H1 (cell line): ENCODE data around the gene ALK. TPM values are rescaled to one million over a fixed set of nuclear protein-coding genes. Genes with fewer than 3 reads are reported as not detected.

Experiments
- CTCF ChIA-PET: fragments of 300-600 bp; sonication (Branson Sonifier 250); formaldehyde crosslinking; loops from one replicate; lab custom pipeline; 2021; ENCODE audit not compliant: partially characterized antibody; lab: Charles Lee
- POLR2A ChIA-PET: fragments of 300-600 bp; sonication (Branson Sonifier 250); formaldehyde crosslinking; loops from one replicate; lab custom pipeline; 2021; ENCODE audit warnings: inconsistent platforms; ENCODE audit not compliant: partially characterized antibody; lab: Charles Lee
- DNase-seq, 2 experiments: peaks; one replicate each; pipeline versions ENCODE4 v3.0.0 to v3.0.0-alpha.2; 2010 to 2022; ENCODE audit warnings: low spot score in 2 of 2, low read depth in 1 of 2, mixed read lengths in 1 of 2
- FAIRE-seq: peaks from 2 replicates; lab custom pipeline; 2011; peaks lifted over from hg19 to GRCh38; lab: Jason Lieb, UNC
- H2AFZ ChIP-seq: 2 replicates; pipeline ENCODE4 v1.8.1; 2012; ENCODE audit warnings: low read length, inconsistent platforms
- H2AK5ac ChIP-seq: 2 replicates; pipeline ENCODE4 v1.6.1; 2013; ENCODE audit warnings: low read depth, low read length
- H2BK120ac ChIP-seq: replicated peaks from 2 replicates; pipeline ENCODE3; 2013; ENCODE audit warnings: low read depth, low read length, inconsistent platforms
- H2BK12ac ChIP-seq: 2 replicates; pipeline ENCODE4 v1.6.1; 2013; ENCODE audit warnings: low read depth, low read length
- H2BK15ac ChIP-seq: 2 replicates; pipeline ENCODE4 v1.6.1; 2013; ENCODE audit warnings: low read length
- H2BK20ac ChIP-seq: 2 replicates; pipeline ENCODE4 v1.6.1; 2013; ENCODE audit warnings: low read length
- H2BK5ac ChIP-seq: 2 replicates; pipeline ENCODE4 v1.6.1; 2013; ENCODE audit warnings: low read depth, low read length
- H3K14ac ChIP-seq: 2 replicates; pipeline ENCODE4 v1.6.1; 2013; ENCODE audit warnings: inconsistent platforms; ENCODE audit not compliant: insufficient read length
- H3K18ac ChIP-seq: 2 replicates; pipeline ENCODE4 v1.6.1; 2013; ENCODE audit warnings: low read length; ENCODE audit errors: extremely low read depth
- H3K23ac ChIP-seq: 2 replicates; pipeline ENCODE4 v1.6.1; 2013; ENCODE audit warnings: inconsistent platforms; ENCODE audit not compliant: insufficient read length
- H3K23me2 ChIP-seq: 2 replicates; pipeline ENCODE4 v1.6.1; 2013; ENCODE audit warnings: low read depth, low read length
- H3K27ac ChIP-seq: 2 replicates; pipeline ENCODE4 v1.6.1; 2011; ENCODE audit warnings: low read depth, low read length, inconsistent platforms
- H3K27me3 ChIP-seq, 4 experiments: replicated peaks in 1 of 4; 1 replicate in 1 of 4; 2 replicates in 3 of 4; pipeline versions ENCODE4 v1.6.1 to v1.8.1; 2011 to 2013; ENCODE audit warnings: low read length in 3 of 4, mild to moderate bottlenecking in 3 of 4, inconsistent platforms in 2 of 4, mixed read lengths in 2 of 4, moderate library complexity in 1 of 4; ENCODE audit not compliant: control insufficient read depth in 3 of 4, insufficient read depth in 3 of 4; ENCODE audit errors: extremely low read depth in 1 of 4
- H3K36me3 ChIP-seq, 4 experiments: 2 replicates each; pipeline versions ENCODE4 v1.6.1 to v1.8.1; 2011 to 2013; ENCODE audit warnings: mild to moderate bottlenecking in 4 of 4, low read length in 3 of 4, moderate library complexity in 2 of 4, control low read depth in 1 of 4, inconsistent platforms in 1 of 4; ENCODE audit not compliant: insufficient read depth in 4 of 4, control insufficient read depth in 2 of 4
- H3K4ac ChIP-seq: replicated peaks from 2 replicates; pipeline ENCODE3; 2013; ENCODE audit warnings: low read length, low read depth, mixed read lengths, inconsistent platforms; ENCODE audit not compliant: insufficient read length
- H3K4me1 ChIP-seq, 4 experiments: replicated peaks in 1 of 4; 1 replicate in 1 of 4; 2 replicates in 3 of 4; pipeline versions ENCODE4 v1.6.1 to v1.8.1; 2011 to 2013; ENCODE audit warnings: low read length in 3 of 4, inconsistent platforms in 2 of 4, mixed read lengths in 1 of 4; ENCODE audit not compliant: insufficient read depth in 4 of 4, control insufficient read depth in 3 of 4
- H3K4me2 ChIP-seq, 2 experiments: 2 replicates each; pipeline versions ENCODE4 v1.6.1 to v1.8.1; 2011 to 2013; ENCODE audit warnings: low read depth in 2 of 2, low read length in 2 of 2, control low read depth in 1 of 2, inconsistent platforms in 1 of 2, mild to moderate bottlenecking in 1 of 2; ENCODE audit not compliant: insufficient read depth in 1 of 2
- H3K4me3 ChIP-seq, 4 experiments: fragments of 200-600, 300-600 bp in 1 of 4; sonication (generic), shearing (Covaris generic), sonication (Bioruptor Twin) in 1 of 4; 2 replicates each; pipeline versions ENCODE4 v1.5.1 to v1.8.1; 2011 to 2016; ENCODE audit warnings: low read length in 4 of 4, low read depth in 3 of 4, control low read depth in 2 of 4, inconsistent platforms in 2 of 4, mild to moderate bottlenecking in 2 of 4, mixed read lengths in 1 of 4, moderate library complexity in 1 of 4; ENCODE audit not compliant: insufficient read depth in 2 of 4; ENCODE audit errors: extremely low read depth in 1 of 4
- H3K56ac ChIP-seq: replicated peaks from 2 replicates; pipeline ENCODE3; 2013; ENCODE audit warnings: low read depth, mild to moderate bottlenecking, mixed read lengths, low read length, inconsistent platforms; ENCODE audit not compliant: insufficient read length
- H3K79me1 ChIP-seq: 2 replicates; pipeline ENCODE4 v1.6.1; 2013; ENCODE audit warnings: low read depth, low read length, control low read depth
- H3K79me2 ChIP-seq, 2 experiments: 2 replicates each; pipeline versions ENCODE4 v1.6.1 to v1.8.1; 2012 to 2013; ENCODE audit warnings: low read length in 2 of 2, mild to moderate bottlenecking in 2 of 2, inconsistent platforms in 1 of 2; ENCODE audit not compliant: insufficient read depth in 2 of 2, control insufficient read depth in 1 of 2
- H3K9ac ChIP-seq, 4 experiments: replicated peaks in 1 of 4; 1 replicate in 1 of 4; 2 replicates in 3 of 4; pipeline versions ENCODE4 v1.6.1 to v1.8.1; 2011 to 2013; ENCODE audit warnings: low read depth in 3 of 4, low read length in 3 of 4, control low read depth in 2 of 4, mild to moderate bottlenecking in 2 of 4, moderate library complexity in 2 of 4, inconsistent platforms in 1 of 4; ENCODE audit errors: extremely low read depth in 1 of 4
- H3K9me3 ChIP-seq, 2 experiments: 2 replicates each; pipeline versions ENCODE4 v1.6.1 to v1.8.1; 2012 to 2013; ENCODE audit warnings: mild to moderate bottlenecking in 2 of 2, moderate library complexity in 2 of 2, control low read depth in 1 of 2, inconsistent platforms in 1 of 2, low read depth in 1 of 2, low read length in 1 of 2, mixed read lengths in 1 of 2; ENCODE audit not compliant: insufficient read depth in 2 of 2
- H4K20me1 ChIP-seq, 2 experiments: replicated peaks in 1 of 2; 2 replicates each; pipeline versions ENCODE3 to v1.8.1; 2011 to 2013; ENCODE audit warnings: inconsistent platforms in 2 of 2, low read length in 2 of 2, mild to moderate bottlenecking in 1 of 2; ENCODE audit not compliant: insufficient read depth in 2 of 2, control insufficient read depth in 1 of 2
- H4K5ac ChIP-seq: 2 replicates; pipeline ENCODE4 v1.6.1; 2013; ENCODE audit warnings: low read length, low read depth, mixed read lengths, inconsistent platforms; ENCODE audit not compliant: insufficient read length
- H4K8ac ChIP-seq: 2 replicates; pipeline ENCODE4 v1.8.0; 2013; ENCODE audit warnings: mild to moderate bottlenecking, moderate library complexity, low read length, inconsistent platforms; ENCODE audit not compliant: insufficient read depth; ENCODE audit errors: extremely low read depth
- H4K91ac ChIP-seq: replicated peaks from 2 replicates; pipeline ENCODE3; 2013; ENCODE audit warnings: low read length, mixed read lengths, inconsistent platforms; ENCODE audit not compliant: insufficient read length
- BACH1 ChIP-seq: IDR thresholded peaks from 2 replicates; pipeline ENCODE4 v1.6.1; 2012; ENCODE audit warnings: low read length, improper control_type of control experiment
- KDM5A ChIP-seq: fragments of 200-600 bp; IDR thresholded peaks from 2 replicates; pipeline ENCODE4 v1.7.1; 2012; ENCODE audit warnings: mild to moderate bottlenecking, low read length, inconsistent platforms, mixed read lengths
- PHF8 ChIP-seq: fragments of 200-600 bp; sonication (generic); conservative IDR thresholded peaks from 2 replicates; pipeline ENCODE4 v1.7.1; 2012; ENCODE audit warnings: low read depth, mild to moderate bottlenecking, inconsistent platforms, low read length, moderate library complexity
- POU5F1 ChIP-seq: IDR thresholded peaks from 2 replicates; pipeline ENCODE4 v1.6.1; 2011; ENCODE audit warnings: low read depth, mild to moderate bottlenecking, low read length, moderate library complexity
- RXRA ChIP-seq: IDR thresholded peaks from 2 replicates; pipeline ENCODE4 v1.6.1; 2011; ENCODE audit warnings: low read depth, mild to moderate bottlenecking, low read length, moderate library complexity; ENCODE audit not compliant: insufficient read depth
- SUZ12 ChIP-seq: fragments of 200-600 bp; sonication (generic); IDR thresholded peaks from 2 replicates; pipeline ENCODE4 v1.6.1; 2012; ENCODE audit warnings: mild to moderate bottlenecking, inconsistent platforms, low read length, moderate library complexity, mixed read lengths
- ZNF274 ChIP-seq: IDR thresholded peaks from 2 replicates; pipeline ENCODE4 v1.7.0; 2012; ENCODE audit warnings: low read length, borderline replicate concordance; ENCODE audit errors: extremely low read depth
- WGBS, 2 experiments: shearing (Covaris generic) in 1 of 2; methylation state at CpG; one replicate each; pipeline versions ENCODE4 v1.1.6 to v1.1.7; 2013 to 2015; ENCODE audit warnings: low lambda C conversion rate in 2 of 2, mixed read lengths in 2 of 2, inconsistent platforms in 1 of 2, low coverage in 1 of 2, missing lambda C conversion rate in 1 of 2; ENCODE audit not compliant: insufficient replicate concordance in 2 of 2, insufficient coverage in 1 of 2, insufficient read length in 1 of 2; ENCODE audit errors: extremely low coverage in 1 of 2, missing lambda C conversion rate in 1 of 2; 5-methylcytosine and 5-hydroxymethylcytosine counted together
- polyA plus RNA-seq, 7 experiments: library from polyadenylated mRNA; depleted of rRNA in 3 of 7; stranded (reverse) in 5 of 7; unstranded in 2 of 7; fragments of >200 nt in 5 of 7; fragments of 200-250 nt in 2 of 7; gene quantifications; 1 replicate in 5 of 7; 2 replicates in 1 of 7; 4 replicates in 1 of 7; pipeline versions ENCODE4 v1.2.1 to v1.2.3, GENCODE V29; 2011 to 2013; ENCODE audit warnings: missing spikeins in 2 of 7, mixed read lengths in 2 of 7
- total RNA-seq: library from RNA; stranded (reverse); fragmentation: NEBNext Ultra II Directional; extraction: Animal tissue kit (Norgen Biotek cat#: 25700); gene quantifications from 2 replicates; pipeline ENCODE4 v1.2.1, GENCODE V29; 2021

The ALK gene
- total and polyA plus RNA-seq, 2 of the 8 experiments (the other 6 are each of a cell fraction or from before 2014, with no cell fraction given), result 0.02 to 0.09 TPM

DNA sequence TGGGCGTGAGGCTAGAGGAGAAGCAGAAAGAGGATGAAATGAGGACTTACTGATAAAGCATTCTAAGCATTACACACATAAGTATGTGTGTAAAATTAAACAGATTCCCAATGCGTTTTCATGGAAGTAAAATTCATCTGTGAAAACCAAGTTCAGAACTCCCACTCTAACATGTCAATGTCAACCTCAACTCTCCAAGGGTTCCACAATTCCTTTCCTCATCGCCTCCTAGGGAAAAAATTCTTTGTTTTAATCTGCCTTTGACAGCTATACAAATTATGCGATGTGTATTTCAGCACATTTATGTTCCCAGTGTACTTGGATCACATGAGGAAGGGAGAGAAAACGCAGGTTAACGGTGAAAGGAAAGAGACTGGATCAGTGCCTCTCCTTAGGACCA lies 729.6 kb downstream of the ALK start:
- Histone ChIP-seq H2AK5ac (no peak overlapping the region), H3K23me2 (no peaks in the 10 kb centered on the region), H3K36me3 (no peaks in the 10 kb centered on the region), H3K27me3 (no peaks in the 10 kb centered on the region), H3K79me1 (no peaks in the 10 kb centered on the region), H2BK15ac (no peak overlapping the region), H3K4me2 (no peak overlapping the region), H3K4ac (no peak overlapping the region), H2BK120ac (no peak overlapping the region), H4K5ac (no peak overlapping the region), H4K91ac (no peak overlapping the region), H2BK5ac (no peak overlapping the region), H2BK12ac (no peak overlapping the region), H3K79me2 (no peaks in the 10 kb centered on the region), H3K9me3 (peaks cover 0 to 4% of the 10 kb centered on the region in 2 experiments; a peak in 1 of 4 replicates), H3K18ac (no peak overlapping the region), H4K20me1 (no peaks in the 10 kb centered on the region), H2BK20ac (no peak overlapping the region), H4K8ac (no peak overlapping the region), H3K23ac (no peak overlapping the region), H3K9ac (no peak overlapping the region), H3K4me3 (no peak overlapping the region), H3K14ac (no peak overlapping the region), H3K56ac (no peak overlapping the region), H3K27ac (no peak overlapping the region), H2AFZ (no peak overlapping the region), H3K4me1 (no peaks in the 10 kb centered on the region)
- WGBS, 2 experiments, result 93% methylated on average over 6 of the region's 6 CpGs; no CpG with 5 or more reads in 1 of the 2 experiments
- CTCF ChIA-PET, result interaction anchor here (1.5 to 1.6 kb wide), 2 partner anchors 9 to 233 kb away, joined by 4 to 7 read pairs; no protein-coding TSS in a partner anchor
- FAIRE-seq (no peak), DNase-seq (no peak)
- POLR2A ChIA-PET, result no interaction called here
- TF ChIP-seq SUZ12 (no peak), KDM5A (no peak), RXRA (no peak), BACH1 (no peak), POU5F1 (no peak), ZNF274 (no peak), PHF8 (no peak)
